ENCODE results near the gene CENPX. TPM values are rescaled to one million over a fixed set of nuclear protein-coding genes. Genes with fewer than 3 reads are reported as not detected.

CENPX gene
- total and polyA plus RNA-seq, 2 of the 13 experiments (the other 11 are each of a cell fraction or from before 2014, with no cell fraction given) = 92.7 to 170 TPM

GRCh38 chr17:82019690-82020571 lies 2.7 kb downstream of the CENPX start (continued):
- TF ChIP-seq, protein P1, sequence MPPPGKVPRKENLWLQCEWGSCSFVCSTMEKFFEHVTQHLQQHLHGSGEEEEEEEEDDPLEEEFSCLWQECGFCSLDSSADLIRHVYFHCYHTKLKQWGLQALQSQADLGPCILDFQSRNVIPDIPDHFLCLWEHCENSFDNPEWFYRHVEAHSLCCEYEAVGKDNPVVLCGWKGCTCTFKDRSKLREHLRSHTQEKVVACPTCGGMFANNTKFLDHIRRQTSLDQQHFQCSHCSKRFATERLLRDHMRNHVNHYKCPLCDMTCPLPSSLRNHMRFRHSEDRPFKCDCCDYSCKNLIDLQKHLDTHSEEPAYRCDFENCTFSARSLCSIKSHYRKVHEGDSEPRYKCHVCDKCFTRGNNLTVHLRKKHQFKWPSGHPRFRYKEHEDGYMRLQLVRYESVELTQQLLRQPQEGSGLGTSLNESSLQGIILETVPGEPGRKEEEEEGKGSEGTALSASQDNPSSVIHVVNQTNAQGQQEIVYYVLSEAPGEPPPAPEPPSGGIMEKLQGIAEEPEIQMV (CRISPR knock-in tag; IDR thresholded peaks at IDR 0.05; ENCODE audit: low read depth) = no peak
- TF ChIP-seq HMG20B (CRISPR knock-in tag; conservative IDR thresholded peaks at IDR 0.05) = no peak
- TF ChIP-seq ZBTB44 (CRISPR knock-in tag; IDR thresholded peaks at IDR 0.05) = no peak
- TF ChIP-seq MTA3 (CRISPR knock-in tag; IDR thresholded peaks at IDR 0.05) = no peak
- TF ChIP-seq CENPX (CRISPR knock-in tag; IDR thresholded peaks at IDR 0.05) = no peak
- peak; percentile 57 for TF ChIP-seq HDAC1 (CRISPR knock-in tag; IDR thresholded peaks at IDR 0.05)
- TF ChIP-seq NFE2L1 (CRISPR knock-in tag; IDR thresholded peaks at IDR 0.05; ENCODE audit: borderline replicate concordance) = 0 out of 2 replicates have a peak, but pooled peaks have one; percentile 22
- TF ChIP-seq ZNF678 (CRISPR knock-in tag; IDR thresholded peaks at IDR 0.05) = no peak
- TF ChIP-seq, protein P2, sequence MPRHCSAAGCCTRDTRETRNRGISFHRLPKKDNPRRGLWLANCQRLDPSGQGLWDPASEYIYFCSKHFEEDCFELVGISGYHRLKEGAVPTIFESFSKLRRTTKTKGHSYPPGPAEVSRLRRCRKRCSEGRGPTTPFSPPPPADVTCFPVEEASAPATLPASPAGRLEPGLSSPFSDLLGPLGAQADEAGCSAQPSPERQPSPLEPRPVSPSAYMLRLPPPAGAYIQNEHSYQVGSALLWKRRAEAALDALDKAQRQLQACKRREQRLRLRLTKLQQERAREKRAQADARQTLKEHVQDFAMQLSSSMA (CRISPR knock-in tag; IDR thresholded peaks at IDR 0.05) = no peak
- TF ChIP-seq DZIP1 (CRISPR knock-in tag; IDR thresholded peaks at IDR 0.05) = 0 out of 2 replicates have a peak, but pooled peaks have one; percentile 20
- TF ChIP-seq ZNF878 (CRISPR knock-in tag; IDR thresholded peaks at IDR 0.05) = no peak
- TF ChIP-seq, protein P3, sequence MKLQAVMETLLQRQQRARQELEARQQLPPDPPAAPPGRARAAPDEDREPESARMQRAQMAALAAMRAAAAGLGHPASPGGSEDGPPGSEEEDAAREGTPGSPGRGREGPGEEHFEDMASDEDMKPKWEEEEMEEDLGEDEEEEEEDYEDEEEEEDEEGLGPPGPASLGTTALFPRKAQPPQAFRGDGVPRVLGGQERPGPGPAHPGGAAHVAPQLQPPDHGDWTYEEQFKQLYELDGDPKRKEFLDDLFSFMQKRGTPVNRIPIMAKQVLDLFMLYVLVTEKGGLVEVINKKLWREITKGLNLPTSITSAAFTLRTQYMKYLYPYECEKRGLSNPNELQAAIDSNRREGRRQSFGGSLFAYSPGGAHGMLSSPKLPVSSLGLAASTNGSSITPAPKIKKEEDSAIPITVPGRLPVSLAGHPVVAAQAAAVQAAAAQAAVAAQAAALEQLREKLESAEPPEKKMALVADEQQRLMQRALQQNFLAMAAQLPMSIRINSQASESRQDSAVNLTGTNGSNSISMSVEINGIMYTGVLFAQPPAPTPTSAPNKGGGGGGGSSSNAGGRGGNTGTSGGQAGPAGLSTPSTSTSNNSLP (IDR thresholded peaks at IDR 0.05; ENCODE audit: low read depth, low read length) = no peak
- no peak for TF ChIP-seq ZNF296 (CRISPR knock-in tag; conservative IDR thresholded peaks at IDR 0.05)
- no peak for TF ChIP-seq SNRNP70 (IDR thresholded peaks at IDR 0.05; ENCODE audit: low read depth, low read length)
- no peak for TF ChIP-seq ZBTB3 (CRISPR knock-in tag; IDR thresholded peaks at IDR 0.05; ENCODE audit: borderline replicate concordance, low read depth)
- no peak for TF ChIP-seq ZFP36L2 (CRISPR knock-in tag; IDR thresholded peaks at IDR 0.05)
- peak; percentile 60 for TF ChIP-seq NFKB2 (CRISPR knock-in tag; IDR thresholded peaks at IDR 0.05; ENCODE audit: borderline replicate concordance)
- 0 out of 2 replicates have a peak, but pooled peaks have one; percentile 15 for TF ChIP-seq MXD3 (CRISPR knock-in tag; IDR thresholded peaks at IDR 0.05)
- no peak for TF ChIP-seq IKZF1 (IDR thresholded peaks at IDR 0.05)
- TF ChIP-seq HHEX (CRISPR knock-in tag; IDR thresholded peaks at IDR 0.05) = no peak
- peak; percentile 93 for TF ChIP-seq XRCC5 (optimal IDR thresholded peaks at IDR 0.05; ENCODE audit: low read length)

All from HepG2 (cell line).